Measurements from ENCODE around the gene RGS13.

GRCh38 chr1:192603218-192603787 lies 32.6 kb upstream of the RGS13 start:
- TF ChIP-seq CTCF (conservative IDR thresholded peaks at IDR 0.05 in 1 of 2, IDR thresholded peaks at IDR 0.05 in 1 of 2; ENCODE audit: extremely low read depth in 1 of 2, insufficient read depth in 1 of 2, low read depth in 1 of 2, low read length in 2 of 2) = no peak
- TF ChIP-seq EZH2 (IDR thresholded peaks at IDR 0.05; ENCODE audit: borderline replicate concordance, low read length) = no peak

Measured in mammary epithelial cell (primary cell).